Fibroblast of upper back skin (primary cell): ENCODE data around the gene WASF1.

Experiments
- DNase-seq: peaks from one replicate; pipeline ENCODE4 v3.0.0-alpha.2; 2013

WASF1 gene

GRCh38 chr6:110179406-110180227 is at the start of gene WASF1:
Gene WASF1 (minus strand): TSS chr6:110179670. CDS start chr6:110127601, 52,069 bp downstream.
- DNase-seq, result peak; percentile 99

GRCh38 chr6:110226261-110226660 is 46.8 kb upstream of the WASF1 start:
- DNase-seq, result no peak

GRCh38 chr6:110221738-110222137 is 42.3 kb upstream of the WASF1 start:
- peak; percentile 21 for DNase-seq

GRCh38 chr6:110217266-110217665 is 37.8 kb upstream of the WASF1 start:
- peak; percentile 28 for DNase-seq

- DNase-seq, result no peak
Observed at GRCh38 chr6:110216140-110216539, 36.7 kb upstream of the WASF1 start.

- no peak for DNase-seq
Observed at GRCh38 chr6:110214338-110214737, 34.9 kb upstream of the WASF1 start.

- DNase-seq, result no peak
Observed at GRCh38 chr6:110211753-110212152, 32.3 kb upstream of the WASF1 start.

- no peak for DNase-seq
Observed at GRCh38 chr6:110207652-110208051, 28.2 kb upstream of the WASF1 start.

- DNase-seq, result no peak
Observed at GRCh38 chr6:110201151-110201884, 21.8 kb upstream of the WASF1 start.

- no peak for DNase-seq
Observed at GRCh38 chr6:110198561-110198960, 19.1 kb upstream of the WASF1 start.

- no peak for DNase-seq
Observed at GRCh38 chr6:110196874-110197273, 17.4 kb upstream of the WASF1 start.

GRCh38 chr6:110195639-110196038 is 16.2 kb upstream of the WASF1 start:
- DNase-seq, result no peak

GRCh38 chr6:110191477-110191876 is 12.0 kb upstream of the WASF1 start:
- no peak for DNase-seq

- no peak for DNase-seq
Observed at GRCh38 chr6:110190726-110191125, 11.3 kb upstream of the WASF1 start.

GRCh38 chr6:110188791-110189190 is 9.3 kb upstream of the WASF1 start:
- peak; percentile 17 for DNase-seq

- DNase-seq, result no peak
Observed at GRCh38 chr6:110185879-110186278, 6.4 kb upstream of the WASF1 start.

GRCh38 chr6:110183292-110183885 is 3.9 kb upstream of the WASF1 start:
- no peak for DNase-seq

- no peak for DNase-seq
Observed at GRCh38 chr6:110181131-110182030, 1.9 kb upstream of the WASF1 start.

GRCh38 chr6:110180228-110181008 is 948 bp upstream of the WASF1 start, which contains the start of gene CDC40:
Gene CDC40 (plus strand): TSS chr6:110180427. CDS start chr6:110180445, 18 bp downstream.
- DNase-seq, result no peak

GRCh38 chr6:110178626-110179405 is 654 bp downstream of the WASF1 start:
- DNase-seq, result peak; percentile 54
